Body of pancreas (tissue), 4 donors: ENCODE results near the gene C12orf75. TPM values are rescaled to one million over a fixed set of nuclear protein-coding genes. Genes with fewer than 3 reads are reported as not detected.
"Not testable (repeated sequence)": the region's sequence is repeated elsewhere in the genome, so short reads cannot be mapped to it uniquely, and the experiment has no call there.

Source experiments
- ATAC-seq: fragments of 150-250 bp; one replicate; pipeline ENCODE4 v1.9.1; 2016
- DNase-seq, 4 donors: peaks; one replicate each; pipeline ENCODE4 v3.0.0-alpha.2; 2019
- H3K27ac ChIP-seq, 4 donors: fragments of 200-600 bp; sonication (generic); 1 replicate in 3 of 4; 2 replicates in 1 of 4; pipeline versions ENCODE4 v1.5.1 to v1.6.1; 2016 to 2019; ENCODE audit warnings: mild to moderate bottlenecking in 1 of 4, mixed read lengths in 1 of 4, moderate library complexity in 1 of 4
- H3K27me3 ChIP-seq, 2 donors: fragments of 200-600 bp; sonication (generic); one replicate each; pipeline ENCODE4 v1.6.0; 2016; ENCODE audit warnings: mild to moderate bottlenecking in 1 of 2
- H3K36me3 ChIP-seq, 2 donors: fragments of 200-600 bp; sonication (generic); replicated peaks in 1 of 2; 2 replicates each; pipeline ENCODE4 v1.5.1; 2016; ENCODE audit warnings: low read depth in 2 of 2; ENCODE audit not compliant: insufficient read depth in 1 of 2
- H3K4me1 ChIP-seq: fragments of 200-600 bp; sonication (generic); one replicate; pipeline ENCODE4 v1.6.0; 2016
- H3K4me3 ChIP-seq, 2 donors: fragments of 200-600 bp; sonication (generic); 1 replicate in 1 of 2; 2 replicates in 1 of 2; pipeline ENCODE4 v1.5.1; 2016 to 2019
- H3K9me3 ChIP-seq, 3 donors: fragments of 200-600 bp; sonication (generic); 1 replicate in 2 of 3; 2 replicates in 1 of 3; pipeline ENCODE4 v1.5.1; 2016
- CTCF ChIP-seq, 7 experiments: fragments of 450-650 bp in 4 of 7; fragments of 200-600 bp in 3 of 7; sonication (generic) in 3 of 7; IDR thresholded peaks; one replicate each; pipeline ENCODE4 v1.5.1; 2016 to 2019; ENCODE audit warnings: antibody characterized with exemption in 7 of 7
- POLR2A ChIP-seq, 3 donors: fragments of 450-650 bp; IDR thresholded peaks; one replicate each; pipeline ENCODE4 v1.6.1; 2016; ENCODE audit warnings: antibody characterized with exemption in 3 of 3, mild to moderate bottlenecking in 2 of 3
- WGBS, 2 donors: methylation state at CpG; one replicate each; pipeline ENCODE4 v1.1.5; 2017; 5-methylcytosine and 5-hydroxymethylcytosine counted together
- intact Hi-C: fragments of 100-400 bp; cut with DNase I; formaldehyde crosslinking; loops from one replicate; pipeline ENCODE4 v1.15.1; 2023
- total RNA-seq, 2 donors: library from RNA; depleted of rRNA; stranded (reverse); fragments of >200 nt; gene quantifications; one replicate each; pipeline ENCODE4 v1.1.0, GENCODE V29; 2016

Gene C12orf75
- total RNA-seq, 2 donors from 2014 or later: 39.2 to 57.6 TPM

GRCh38 chr12:105310476-105311085 lies 19.9 kb upstream of the C12orf75 start:
- Histone ChIP-seq H3K27ac (peak overlapping the region in 3 of 4 donors; percentile 36 to 65 (median 42)), H3K4me1 (peaks cover 44% of the 10 kb centered on the region)
- H3K9me3 ChIP-seq, H3K36me3 ChIP-seq, ATAC-seq, intact Hi-C loops, H3K4me3 ChIP-seq, H3K27me3 ChIP-seq: not testable (repeated sequence)
- peak; percentile 26 to 82 (median 56) for DNase-seq
- 43 to 50% methylated on average over 2 of the region's 2 CpGs for WGBS, 2 donors

GRCh38 chr12:105311936-105312335 lies 18.6 kb upstream of the C12orf75 start:
- WGBS, 2 donors: 65 to 72% methylated on average over 3 of the region's 3 CpGs
- H3K27me3 ChIP-seq, ATAC-seq, H3K36me3 ChIP-seq, H3K9me3 ChIP-seq, intact Hi-C loops, H3K4me3 ChIP-seq, DNase-seq: not testable (repeated sequence)
- peaks cover 57% of the 10 kb centered on the region for H3K4me1 ChIP-seq
- H3K27ac ChIP-seq: peak overlapping the region in 3 of 4 donors; percentile 7 to 65 (median 42)

GRCh38 chr12:105313755-105314154 lies 16.7 kb upstream of the C12orf75 start:
- intact Hi-C loops, H3K27ac ChIP-seq, H3K4me3 ChIP-seq, ATAC-seq, H3K36me3 ChIP-seq, DNase-seq, H3K9me3 ChIP-seq, H3K27me3 ChIP-seq: not testable (repeated sequence)
- 94% methylated on average over 8 of the region's 8 CpGs for WGBS, 2 donors
- peaks cover 63% of the 10 kb centered on the region for H3K4me1 ChIP-seq

GRCh38 chr12:105315130-105315529 lies 15.4 kb upstream of the C12orf75 start:
- ATAC-seq: no peak
- no peak for DNase-seq
- no peak overlapping the region for H3K27ac ChIP-seq
- WGBS, 2 donors: 44 to 57% methylated on average over 2 of the region's 2 CpGs
- intact Hi-C loops: no loop called here
- TF ChIP-seq CTCF (IDR thresholded peaks at IDR 0.05) (no peak), POLR2A (IDR thresholded peaks at IDR 0.05) (no peak)
- H3K36me3 ChIP-seq: no peaks in the 10 kb centered on the region
- H3K9me3 ChIP-seq: no peaks in the 10 kb centered on the region
- H3K4me3 ChIP-seq: no peak overlapping the region
- H3K27me3 ChIP-seq: no peaks in the 10 kb centered on the region
- peaks cover 56% of the 10 kb centered on the region for H3K4me1 ChIP-seq

- no peaks in the 10 kb centered on the region for H3K9me3 ChIP-seq
- no peaks in the 10 kb centered on the region for H3K27me3 ChIP-seq
- no peak for ATAC-seq
- DNase-seq: no peak
- no peaks in the 10 kb centered on the region for H3K36me3 ChIP-seq
- intact Hi-C loops: no loop called here
- no peak for TF ChIP-seq CTCF (IDR thresholded peaks at IDR 0.05)
- TF ChIP-seq POLR2A (IDR thresholded peaks at IDR 0.05): no peak
- H3K27ac ChIP-seq: no peak overlapping the region
- H3K4me3 ChIP-seq: no peak overlapping the region
- H3K4me1 ChIP-seq: peaks cover 50% of the 10 kb centered on the region
- WGBS, 2 donors: 90 to 92% methylated on average over 6 of the region's 6 CpGs
These were observed 14.8 kb upstream of the C12orf75 start for GRCh38 chr12:105315726-105316125.

- Histone ChIP-seq H3K27me3 (no peaks in the 10 kb centered on the region), H3K36me3 (no peaks in the 10 kb centered on the region), H3K27ac (peak overlapping the region in 3 of 4 donors; percentile 40 to 76 (median 67)), H3K4me1 (peaks cover 40% of the 10 kb centered on the region), H3K4me3 (no peak overlapping the region), H3K9me3 (no peaks in the 10 kb centered on the region)
- intact Hi-C loops: no loop called here
- 59 to 65% methylated on average over 4 of the region's 4 CpGs for WGBS, 2 donors
- ATAC-seq: peak; percentile 11
- DNase-seq: no peak
- no peak for TF ChIP-seq CTCF (IDR thresholded peaks at IDR 0.05)
- TF ChIP-seq POLR2A (IDR thresholded peaks at IDR 0.05): no peak
These were observed 13.3 kb upstream of the C12orf75 start for GRCh38 chr12:105316931-105317852.
